ENCODE measurements around the gene NUDT7. TPM values are rescaled to one million over a fixed set of nuclear protein-coding genes. Genes with fewer than 3 reads are reported as not detected.

Gene NUDT7
- total RNA-seq, 4 donors from 2014 or later = 2.4 to 18.2 (median 8.7) TPM

DNA sequence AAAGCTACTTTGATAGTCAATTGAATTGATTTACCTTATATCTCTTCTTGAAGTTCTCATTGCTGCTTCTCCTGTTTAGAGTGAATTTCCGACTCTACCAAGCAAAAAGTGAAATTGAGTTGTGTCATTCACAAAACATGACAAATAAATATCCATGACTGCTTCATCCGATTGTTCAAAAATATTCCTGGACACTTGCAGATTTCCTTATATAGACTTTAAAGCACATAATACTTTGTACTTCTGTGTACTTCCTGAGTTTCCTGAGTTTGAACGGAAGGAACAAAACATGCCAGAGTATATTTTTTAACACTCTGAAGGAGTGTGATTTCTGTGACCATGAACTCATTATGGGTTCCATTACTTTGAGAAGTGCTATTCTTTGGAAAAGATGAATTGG is 45.5 kb downstream of the NUDT7 start:
- Histone ChIP-seq H3K27ac (no peak overlapping the region), H3K4me1 (peaks cover 0 to 7% (median 0%) of the 10 kb centered on the region in 4 donors), H3K4me3 (no peak overlapping the region), H3K9me3 (no peaks in the 10 kb centered on the region), H3K36me3 (no peaks in the 10 kb centered on the region), H3K27me3 (no peaks in the 10 kb centered on the region)
- TF ChIP-seq, protein P1, sequence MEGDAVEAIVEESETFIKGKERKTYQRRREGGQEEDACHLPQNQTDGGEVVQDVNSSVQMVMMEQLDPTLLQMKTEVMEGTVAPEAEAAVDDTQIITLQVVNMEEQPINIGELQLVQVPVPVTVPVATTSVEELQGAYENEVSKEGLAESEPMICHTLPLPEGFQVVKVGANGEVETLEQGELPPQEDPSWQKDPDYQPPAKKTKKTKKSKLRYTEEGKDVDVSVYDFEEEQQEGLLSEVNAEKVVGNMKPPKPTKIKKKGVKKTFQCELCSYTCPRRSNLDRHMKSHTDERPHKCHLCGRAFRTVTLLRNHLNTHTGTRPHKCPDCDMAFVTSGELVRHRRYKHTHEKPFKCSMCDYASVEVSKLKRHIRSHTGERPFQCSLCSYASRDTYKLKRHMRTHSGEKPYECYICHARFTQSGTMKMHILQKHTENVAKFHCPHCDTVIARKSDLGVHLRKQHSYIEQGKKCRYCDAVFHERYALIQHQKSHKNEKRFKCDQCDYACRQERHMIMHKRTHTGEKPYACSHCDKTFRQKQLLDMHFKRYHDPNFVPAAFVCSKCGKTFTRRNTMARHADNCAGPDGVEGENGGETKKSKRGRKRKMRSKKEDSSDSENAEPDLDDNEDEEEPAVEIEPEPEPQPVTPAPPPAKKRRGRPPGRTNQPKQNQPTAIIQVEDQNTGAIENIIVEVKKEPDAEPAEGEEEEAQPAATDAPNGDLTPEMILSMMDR (IDR thresholded peaks at IDR 0.05) = no peak
- no peak for TF ChIP-seq EP300 (IDR thresholded peaks at IDR 0.05; ENCODE audit: low read depth)
- TF ChIP-seq POLR2A (IDR thresholded peaks at IDR 0.05) = no peak
- no peak for TF ChIP-seq POLR2AphosphoS5 (IDR thresholded peaks at IDR 0.05)
- intact Hi-C loops (cut with DNase I; ENCODE audit: low total_unique reads) (no loop called here), in situ Hi-C loops (cut with MboI; ENCODE audit: low pct_ligation_motif_present in 1 of 4, low pct_unique_long_range_greater_than_20kb in 1 of 4, low sequenced_read_pairs in 3 of 4) (no loop called here)
- DNase-seq = no peak
- WGBS, 2 donors (ENCODE audit: low coverage in 1 of 2) = 66 to 75% methylated on average over 3 of the region's 3 CpGs

DNA sequence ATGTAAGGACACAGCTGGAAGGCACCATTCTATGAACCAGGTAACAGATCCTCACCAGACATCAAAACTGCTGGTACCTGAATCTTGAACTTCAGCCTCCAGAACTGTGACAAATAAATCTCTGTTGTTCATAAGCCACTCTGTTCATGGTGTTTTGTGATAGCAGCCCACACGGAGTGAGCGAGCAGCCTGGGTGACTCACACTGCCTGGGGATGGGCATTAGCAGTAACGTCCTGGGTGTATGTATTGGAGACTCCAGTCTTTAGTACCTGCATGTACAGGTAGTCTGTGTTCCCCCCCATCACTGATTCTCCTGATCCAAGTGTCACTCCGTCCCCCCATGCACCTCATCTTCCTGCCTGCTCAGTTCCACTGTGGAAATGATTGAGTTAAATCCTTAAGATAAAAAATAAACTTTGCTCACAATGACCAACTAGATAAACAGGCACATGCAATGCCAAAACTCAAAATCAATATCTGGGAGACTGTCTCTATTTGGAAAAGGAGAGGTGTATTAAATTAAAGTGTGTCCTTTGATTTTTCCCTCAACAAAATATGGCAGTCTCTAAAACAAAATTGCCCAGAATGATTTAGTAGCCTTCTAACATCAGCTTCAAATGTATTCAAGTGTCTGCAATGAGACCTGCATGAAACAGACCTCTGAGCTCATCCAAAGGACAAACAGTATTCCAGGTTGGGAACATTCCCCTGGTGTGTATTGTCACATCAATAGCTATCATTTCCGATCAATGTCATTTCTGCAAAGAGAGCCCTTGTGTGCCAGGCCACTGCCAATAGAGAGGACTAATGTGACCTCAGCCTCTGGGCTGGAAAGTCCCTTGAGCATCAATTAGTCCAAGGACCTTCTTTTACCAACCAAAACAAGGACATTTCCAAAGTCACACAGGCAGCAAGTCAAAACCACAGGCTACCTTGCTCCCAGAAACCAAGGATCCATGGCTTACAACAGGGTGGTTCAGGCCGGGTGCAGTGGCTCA is 53.9 kb downstream of the NUDT7 start:
- intact Hi-C loops (cut with DNase I; ENCODE audit: low total_unique reads) (no loop called here), in situ Hi-C loops (cut with MboI; ENCODE audit: low pct_ligation_motif_present in 1 of 4, low pct_unique_long_range_greater_than_20kb in 1 of 4, low sequenced_read_pairs in 3 of 4) (no loop called here)
- TF ChIP-seq POLR2A (IDR thresholded peaks at IDR 0.05) (no peak), POLR2AphosphoS5 (IDR thresholded peaks at IDR 0.05) (no peak), EP300 (IDR thresholded peaks at IDR 0.05; ENCODE audit: low read depth) (no peak)
- TF ChIP-seq, protein P1 (IDR thresholded peaks at IDR 0.05) = no peak
- Histone ChIP-seq H3K27ac (no peak overlapping the region), H3K27me3 (no peaks in the 10 kb centered on the region), H3K4me3 (no peak overlapping the region), H3K9me3 (no peaks in the 10 kb centered on the region), H3K4me1 (no peaks in the 10 kb centered on the region), H3K36me3 (no peaks in the 10 kb centered on the region)
- no peak for DNase-seq
- WGBS, 2 donors (ENCODE audit: low coverage in 1 of 2) = 80 to 100% methylated on average over 1 to 4 of the region's 6 CpGs

DNA sequence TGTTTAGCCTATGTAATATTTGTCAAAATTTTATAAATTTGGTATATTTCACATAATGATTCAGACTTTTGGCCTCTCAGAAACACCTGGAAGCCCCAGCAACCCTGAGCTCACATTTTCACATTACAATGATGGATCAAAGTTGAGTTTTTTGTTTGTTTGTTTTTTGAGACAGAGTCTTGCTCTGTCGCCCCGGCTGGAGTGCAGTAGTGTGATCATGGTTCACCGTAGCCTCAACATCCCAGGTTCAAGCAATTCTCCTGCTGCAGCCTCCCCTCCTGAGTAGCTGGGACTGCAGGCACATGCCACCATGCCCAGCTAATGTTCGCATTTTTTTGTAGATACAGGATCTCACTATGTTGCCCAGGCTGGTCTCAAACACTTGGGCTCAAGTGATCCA is 55.4 kb downstream of the NUDT7 start:
- Histone ChIP-seq H3K27me3 (no peaks in the 10 kb centered on the region), H3K27ac (no peak overlapping the region), H3K36me3 (no peaks in the 10 kb centered on the region), H3K4me1 (no peaks in the 10 kb centered on the region), H3K4me3 (no peak overlapping the region), H3K9me3 (no peaks in the 10 kb centered on the region)
- in situ Hi-C loops (cut with MboI; ENCODE audit: low pct_ligation_motif_present in 1 of 4, low pct_unique_long_range_greater_than_20kb in 1 of 4, low sequenced_read_pairs in 3 of 4) = no loop called here
- TF ChIP-seq EP300 (IDR thresholded peaks at IDR 0.05; ENCODE audit: low read depth) = no peak
- TF ChIP-seq POLR2AphosphoS5 (IDR thresholded peaks at IDR 0.05) = no peak
- no peak for TF ChIP-seq POLR2A (IDR thresholded peaks at IDR 0.05)
- TF ChIP-seq, protein P1 (IDR thresholded peaks at IDR 0.05) = no peak
- intact Hi-C loops (cut with DNase I; ENCODE audit: low total_unique reads) = no loop called here
- no peak for DNase-seq
- 87 to 100% methylated on average over 1 to 4 of the region's 4 CpGs for WGBS, 2 donors (ENCODE audit: low coverage in 1 of 2)

DNA sequence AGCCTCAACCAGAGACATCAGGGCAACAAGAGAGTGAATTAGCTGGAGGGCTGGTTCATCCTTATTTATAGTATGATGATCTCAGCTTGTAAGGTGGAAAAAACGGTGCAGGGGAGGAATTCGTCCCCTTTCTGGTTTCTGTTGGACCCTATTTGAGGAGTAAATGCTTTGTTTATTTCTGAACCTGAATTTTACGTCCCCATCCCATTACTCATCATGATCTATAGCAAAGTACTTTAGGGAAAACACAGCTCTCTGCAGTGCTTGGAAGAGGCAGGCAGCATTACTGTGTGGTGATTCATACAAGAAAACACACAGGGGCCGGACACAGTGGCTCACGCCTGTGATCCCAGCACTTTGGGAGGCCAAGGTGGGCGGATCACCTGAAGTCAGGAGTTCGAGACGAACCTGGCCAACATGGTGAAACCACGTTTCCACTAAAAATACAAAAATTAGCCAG is 58.1 kb downstream of the NUDT7 start:
- in situ Hi-C loops (cut with MboI; ENCODE audit: low pct_ligation_motif_present in 1 of 4, low pct_unique_long_range_greater_than_20kb in 1 of 4, low sequenced_read_pairs in 3 of 4) = no loop called here

More for the DNA sequence above, 58.1 kb downstream of the NUDT7 start:
- Histone ChIP-seq H3K4me3 (no peak overlapping the region), H3K9me3 (no peaks in the 10 kb centered on the region), H3K27ac (no peak overlapping the region), H3K36me3 (no peaks in the 10 kb centered on the region), H3K4me1 (no peaks in the 10 kb centered on the region), H3K27me3 (no peaks in the 10 kb centered on the region)
- no peak for DNase-seq
- TF ChIP-seq POLR2A (IDR thresholded peaks at IDR 0.05) (no peak), EP300 (IDR thresholded peaks at IDR 0.05; ENCODE audit: low read depth) (no peak), POLR2AphosphoS5 (IDR thresholded peaks at IDR 0.05) (no peak)
- TF ChIP-seq, protein P1 (IDR thresholded peaks at IDR 0.05) = no peak
- intact Hi-C loops (cut with DNase I; ENCODE audit: low total_unique reads) = no loop called here
- WGBS, 2 donors (ENCODE audit: low coverage in 1 of 2) = 52% methylated on average over 9 of the region's 9 CpGs; no CpG with 5 or more reads in 1 of the 2 donors

Measured in transverse colon (tissue), 4 donors.